ENCODE measurements around the gene PARD6G.

Gene PARD6G

DNA sequence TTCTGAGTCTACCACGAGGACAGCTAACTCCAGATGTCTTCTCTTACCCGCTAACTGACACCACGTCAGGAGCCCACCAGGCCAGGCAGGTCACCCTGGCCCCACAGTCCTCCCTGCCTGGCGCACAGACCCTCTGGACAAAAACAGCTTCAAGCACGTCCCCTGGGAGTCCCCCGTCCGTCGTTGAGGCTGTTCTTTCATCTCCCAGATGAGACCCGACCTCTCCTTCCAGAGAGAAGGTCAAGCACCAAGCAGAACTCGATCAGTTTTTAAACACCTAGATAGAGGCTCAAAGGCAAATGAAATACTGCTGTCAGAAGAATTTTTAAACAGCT, 57.8 kb downstream of the PARD6G start:
- no peak for DNase-seq

DNA sequence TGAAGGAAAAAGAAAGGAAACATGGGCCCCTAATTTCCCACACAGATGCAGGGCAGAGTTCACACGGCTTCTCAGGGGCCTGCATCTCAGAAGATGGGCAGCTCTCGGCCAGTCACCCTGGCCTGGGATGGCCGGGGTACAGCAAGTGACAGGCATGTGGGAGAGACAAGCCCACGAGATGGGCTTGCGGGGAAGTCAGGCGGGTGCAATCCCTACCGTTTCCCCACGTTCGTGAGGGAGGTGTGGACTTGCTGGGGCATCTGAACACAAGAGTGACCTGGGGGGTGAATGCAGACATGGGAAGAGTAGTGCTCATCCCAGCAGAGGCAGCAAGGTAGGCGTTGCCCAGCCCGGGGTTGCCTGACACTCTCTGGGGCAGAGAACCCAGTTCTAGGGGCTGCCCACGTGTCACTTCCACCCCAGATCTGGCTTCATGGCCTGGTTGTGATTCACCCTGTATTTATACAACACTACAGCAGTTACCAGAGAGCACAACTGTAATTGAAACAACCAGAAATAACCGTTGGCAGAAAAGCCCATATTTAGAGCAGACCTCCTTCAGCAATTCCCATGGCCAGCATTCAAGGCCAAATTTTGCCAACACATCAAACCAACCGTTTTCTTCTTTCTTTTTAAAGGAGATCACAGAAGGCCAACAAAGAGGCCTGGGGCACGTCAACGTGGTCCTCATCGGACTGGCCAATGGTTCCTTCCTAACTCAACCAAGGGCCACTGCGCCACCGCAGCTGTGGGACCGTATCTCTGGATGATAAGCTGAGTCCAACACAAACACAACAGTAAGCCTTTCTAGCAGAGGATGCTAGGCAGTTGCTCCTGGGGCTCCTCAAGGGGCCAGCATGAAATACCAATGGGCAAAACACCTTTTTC, 58.4 kb downstream of the PARD6G start:
- no peak for DNase-seq

DNA sequence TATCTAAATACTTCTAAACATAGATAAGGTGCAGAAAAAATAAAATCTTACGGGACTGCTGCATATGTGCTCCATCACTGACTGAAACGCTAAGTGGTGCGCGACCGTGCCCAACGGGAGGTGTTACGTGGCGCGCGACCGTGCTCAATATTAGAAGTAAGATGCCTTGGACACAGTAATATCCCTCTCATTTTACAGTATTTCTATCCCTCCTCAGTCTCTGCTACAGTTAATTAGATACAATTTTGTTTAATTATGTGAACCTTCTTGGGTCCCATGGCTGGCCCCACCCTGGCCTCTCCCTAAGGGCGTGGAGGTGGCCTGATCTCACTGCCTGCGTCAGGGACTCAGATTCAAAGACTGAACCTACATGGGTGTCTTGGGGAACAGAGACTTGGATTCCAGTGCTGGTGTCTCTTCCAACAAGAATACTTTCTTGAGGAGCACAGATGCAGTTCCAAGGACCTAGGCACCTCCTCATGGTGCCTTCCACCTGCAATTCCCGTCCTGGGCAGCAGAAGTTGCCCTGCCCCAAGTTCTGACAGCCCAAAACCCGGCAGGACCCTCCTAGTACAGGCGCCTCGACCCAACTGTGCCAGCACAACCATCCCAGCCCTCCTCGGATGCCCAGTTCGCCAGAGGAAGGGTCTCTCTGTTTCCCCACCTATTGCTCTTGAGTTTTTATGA, 59.2 kb downstream of the PARD6G start:
- no peak for DNase-seq

DNA sequence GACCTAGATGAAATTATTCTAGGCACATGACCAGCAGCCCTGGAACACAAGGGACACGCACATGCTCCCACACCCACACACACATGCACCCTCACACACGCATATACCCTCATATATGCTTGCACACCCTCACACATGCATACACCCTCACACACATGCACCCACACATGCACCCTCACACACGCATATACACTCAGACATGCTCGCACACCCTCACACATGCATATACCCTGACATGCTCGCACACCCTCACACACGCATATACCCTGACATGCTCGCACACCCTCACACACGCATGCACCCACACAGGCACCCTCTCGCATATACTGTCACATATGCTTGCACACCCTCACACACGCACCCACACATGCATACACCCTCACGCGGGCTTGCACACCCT, 61.8 kb downstream of the PARD6G start:
- DNase-seq: no peak

DNA sequence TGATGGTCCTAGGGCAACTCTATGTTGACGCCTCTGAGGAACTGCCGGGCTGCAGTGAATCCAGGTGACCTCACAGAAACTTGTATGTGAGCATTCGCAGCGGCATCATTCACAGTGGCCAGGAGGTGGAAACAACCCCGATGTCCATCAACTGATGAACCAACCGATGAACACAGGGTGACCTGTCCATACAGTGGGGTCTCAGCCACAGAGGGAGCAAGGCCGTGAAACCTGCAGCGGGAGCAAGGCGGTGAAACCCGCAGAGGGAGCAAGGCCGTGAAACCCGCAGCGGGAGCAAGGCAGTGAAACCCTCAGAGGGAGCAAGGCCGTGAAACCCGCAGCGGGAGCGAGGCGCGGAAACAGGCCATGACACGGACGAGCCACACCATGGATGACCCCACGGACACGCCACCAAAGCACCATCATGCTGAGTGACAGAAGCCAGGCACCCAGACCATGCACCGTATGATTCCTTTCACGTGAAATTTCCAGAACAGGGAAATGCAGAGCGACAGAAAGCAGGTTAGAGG, 63.0 kb downstream of the PARD6G start:
- no peak for DNase-seq

DNA sequence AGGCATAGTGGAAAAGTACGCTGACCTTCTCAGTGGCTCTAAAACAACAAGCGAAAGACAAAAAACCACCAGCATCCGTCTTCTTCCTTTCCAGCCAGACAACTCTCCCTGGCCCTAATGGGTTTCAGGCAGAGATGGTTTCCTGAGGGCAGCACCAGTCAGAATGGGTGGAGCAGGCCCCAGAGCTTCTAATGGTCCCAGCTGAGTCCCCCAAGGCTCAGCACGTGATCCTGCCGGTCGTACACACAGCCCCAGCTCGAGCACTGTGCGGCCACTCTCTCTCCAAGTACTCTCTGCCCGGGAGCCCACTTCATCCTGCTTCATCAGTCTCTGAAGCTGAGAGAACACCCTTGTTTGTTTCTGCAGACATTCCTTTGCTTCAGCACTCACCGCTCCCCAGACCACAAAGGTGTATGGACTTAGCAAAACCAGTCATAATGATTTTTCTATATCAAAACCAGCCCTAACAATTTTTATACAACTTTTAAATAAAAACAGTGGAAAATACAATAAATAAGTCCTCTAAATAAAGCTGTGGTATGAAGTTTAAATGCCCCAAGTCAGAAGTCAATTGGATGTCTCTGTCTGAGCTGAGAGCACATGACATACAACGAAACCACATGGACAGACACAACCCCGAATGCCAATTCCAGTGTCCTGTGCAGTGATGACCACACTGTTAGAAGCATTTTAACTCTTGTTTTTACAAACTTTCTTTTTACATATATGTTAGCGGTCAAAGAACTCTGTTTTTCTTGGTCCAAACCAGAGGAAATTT, 63.9 kb downstream of the PARD6G start:
- no peak for DNase-seq

DNA sequence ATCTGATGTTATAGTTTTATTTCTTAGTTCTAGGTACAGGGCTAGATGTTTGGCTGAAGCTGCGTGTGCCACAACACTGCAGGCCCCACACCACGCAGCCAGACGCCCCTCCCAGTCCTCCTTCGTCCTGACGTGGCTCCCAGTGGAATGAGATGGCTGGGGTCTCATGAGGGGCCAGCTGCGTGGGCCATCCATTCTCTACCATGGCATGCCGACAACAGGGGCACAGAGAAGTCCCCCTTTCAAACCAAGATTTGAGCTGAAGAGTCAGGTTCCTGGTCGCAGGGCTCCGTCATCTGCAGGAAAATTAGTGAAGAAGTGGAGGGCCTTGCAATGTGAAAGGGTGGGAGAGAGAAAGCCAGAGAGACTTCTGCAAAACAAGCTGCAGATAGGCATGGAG, 64.5 kb downstream of the PARD6G start:
- no peak for DNase-seq

DNA sequence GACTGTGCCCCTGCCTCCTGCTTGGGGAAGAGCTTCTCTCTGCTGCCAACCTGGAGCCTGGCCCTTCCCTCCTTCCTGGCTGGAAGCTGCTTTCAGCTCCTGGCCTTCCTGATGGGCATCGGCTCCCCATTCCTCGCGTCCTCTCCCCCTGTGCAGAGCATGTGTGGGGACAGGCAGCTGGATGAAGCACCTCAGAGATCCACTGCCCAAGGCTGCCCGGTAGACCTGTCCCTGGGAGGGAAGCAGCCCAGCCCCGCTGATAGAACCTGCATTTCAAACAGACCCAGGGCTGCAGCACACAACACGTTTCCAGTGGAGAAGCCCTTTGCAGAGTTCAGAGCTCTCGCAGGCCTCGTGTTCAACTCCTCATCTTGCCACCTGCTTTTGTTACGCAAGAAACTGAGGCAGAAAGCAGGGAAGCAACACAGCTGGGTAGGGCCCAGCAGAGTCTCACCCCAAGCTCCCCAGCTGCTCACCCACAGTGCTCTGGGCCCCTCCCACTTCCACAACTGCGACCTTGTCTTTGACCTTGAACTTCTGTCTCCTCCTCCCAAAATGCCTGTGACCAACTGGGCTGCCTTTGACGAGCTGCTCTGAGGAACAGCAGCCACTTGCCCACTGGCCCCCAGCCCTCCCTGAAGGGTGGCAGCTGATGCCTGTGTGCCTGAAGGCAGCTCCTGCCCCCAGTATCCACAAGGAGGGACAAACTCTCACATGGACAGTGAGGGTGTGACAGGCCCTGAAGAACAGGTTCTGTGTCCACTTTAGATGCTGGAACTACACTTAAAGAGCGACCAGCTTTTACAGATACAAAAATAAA, 65.5 kb downstream of the PARD6G start:
- no peak for DNase-seq

DNA sequence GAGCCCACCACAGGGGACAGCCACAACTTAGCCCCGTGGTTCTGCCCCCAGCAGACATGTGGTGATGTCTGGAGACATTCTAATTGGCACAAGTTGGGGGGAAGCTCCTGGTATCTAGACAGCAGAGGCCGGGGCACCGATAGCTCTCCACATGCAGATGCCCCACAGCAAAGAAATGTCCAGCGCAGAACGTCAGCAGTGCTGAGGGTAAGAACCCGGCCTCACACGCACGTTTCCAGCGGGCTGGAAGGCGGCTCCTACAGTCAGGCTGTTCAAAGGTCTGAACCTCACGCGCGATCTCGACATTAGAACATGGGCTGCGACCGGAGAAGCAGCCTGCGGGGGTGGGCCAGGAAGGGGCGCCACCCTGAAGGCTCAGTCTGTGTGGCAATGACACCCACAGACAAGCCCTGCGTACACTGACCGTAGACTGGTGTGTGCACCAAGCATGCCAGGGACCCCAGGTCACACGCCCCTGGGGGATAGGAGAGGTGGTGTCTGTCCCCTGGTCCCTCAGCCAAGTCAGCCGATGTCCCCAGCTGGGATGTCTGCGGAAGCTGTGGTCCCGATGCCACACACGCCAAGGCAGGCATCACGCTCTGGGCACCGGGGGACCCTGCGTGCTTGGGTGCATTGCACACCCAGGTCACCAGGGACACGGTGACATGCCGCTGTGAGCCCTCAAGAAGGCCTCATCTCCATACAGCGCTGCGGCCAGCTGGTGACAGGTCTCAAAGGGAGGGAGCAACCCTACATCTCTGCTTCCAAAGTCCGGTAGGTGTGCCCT, 66.3 kb downstream of the PARD6G start:
- DNase-seq: no peak

DNA sequence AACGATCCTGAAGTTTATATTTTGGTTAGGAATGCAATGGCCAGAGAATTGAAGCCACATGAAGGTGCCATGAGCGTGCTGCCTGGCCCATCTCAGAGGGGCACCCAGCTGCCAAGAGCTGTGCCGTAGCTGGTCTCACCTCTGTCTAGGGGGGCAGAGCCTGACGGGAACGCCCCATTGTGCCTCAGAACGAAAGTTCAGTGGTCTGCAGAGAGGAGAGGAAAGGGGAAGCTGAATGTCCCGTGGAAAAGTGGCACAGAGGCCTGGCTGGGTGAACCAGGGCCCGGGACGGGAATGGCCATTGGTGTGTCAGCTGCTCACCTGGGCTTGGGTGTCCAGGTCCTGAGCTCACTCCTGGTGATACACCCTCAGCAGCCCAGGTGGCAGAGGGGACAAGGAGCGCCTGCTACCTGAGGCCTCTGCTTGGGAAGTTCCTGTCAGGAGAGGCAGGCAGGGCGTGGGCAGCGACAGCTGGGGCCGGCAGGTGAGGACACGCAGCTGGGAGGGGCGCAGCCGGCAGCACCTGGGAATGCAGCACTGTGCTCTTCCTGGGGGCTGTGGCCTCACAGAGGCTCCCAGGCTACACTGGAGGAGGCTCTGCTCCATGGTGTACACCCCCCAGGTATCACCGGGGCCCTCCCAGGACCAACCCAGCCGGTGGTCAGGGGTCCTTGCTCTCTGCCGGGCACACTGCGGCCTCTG, 67.3 kb downstream of the PARD6G start:
- no peak for DNase-seq

DNA sequence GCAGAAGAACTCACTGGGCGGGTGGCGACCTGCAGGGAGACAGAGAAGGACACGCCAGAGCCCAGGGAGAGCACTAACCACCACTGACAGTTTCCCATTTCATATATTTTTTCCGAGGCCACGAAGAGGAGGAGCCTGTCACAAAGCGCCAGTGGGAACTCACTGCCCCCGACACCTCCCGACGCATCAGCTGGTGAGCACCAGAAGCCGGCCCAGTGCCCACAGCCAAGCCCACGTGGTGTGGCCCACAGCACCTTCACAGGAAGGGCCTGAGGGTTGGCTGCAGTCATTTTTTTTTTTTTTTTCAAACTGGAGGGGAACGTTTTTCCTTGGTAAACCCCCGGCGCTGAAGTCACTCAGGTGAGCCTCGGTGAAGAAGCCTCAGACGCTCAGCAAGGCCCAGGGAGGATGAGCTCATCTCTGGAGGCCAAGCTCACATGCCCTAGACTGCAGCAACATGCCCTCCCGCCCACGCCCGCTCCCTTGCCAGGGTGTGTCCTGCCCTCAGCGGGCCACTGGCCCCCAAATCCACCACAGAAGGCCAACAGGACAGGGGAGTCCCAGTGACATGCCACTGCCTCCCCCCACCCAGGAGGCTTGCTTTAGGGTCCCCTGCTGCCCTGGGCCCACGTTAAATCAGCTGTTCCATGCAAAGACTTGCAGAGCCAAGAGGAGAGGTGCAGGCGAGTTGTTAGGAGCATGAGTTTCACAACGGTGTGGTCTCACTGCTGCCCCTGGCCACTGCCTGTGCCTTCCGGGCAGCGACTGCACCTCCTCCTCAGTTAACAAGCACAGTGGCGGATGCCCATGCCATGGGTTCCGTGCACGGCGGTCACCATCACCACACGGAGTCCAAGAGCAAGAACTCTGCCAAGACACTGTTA, 68.1 kb downstream of the PARD6G start:
- DNase-seq: no peak

DNA sequence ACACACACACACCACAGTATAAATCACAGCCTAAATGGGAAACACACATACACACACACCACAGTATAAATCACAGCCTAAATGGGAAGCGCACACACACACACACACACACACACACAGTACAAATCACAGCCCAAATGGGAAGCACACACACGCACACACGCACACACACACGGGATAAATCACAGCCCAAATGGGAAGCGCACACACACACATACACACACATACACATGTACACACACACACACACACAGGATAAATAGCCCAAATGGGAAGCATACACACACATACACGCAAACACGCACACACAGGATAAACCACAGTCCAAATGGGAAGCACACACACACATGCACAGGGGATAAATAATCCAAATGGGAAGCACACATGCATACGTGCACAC, 70.2 kb downstream of the PARD6G start:
- DNase-seq: no peak

DNA sequence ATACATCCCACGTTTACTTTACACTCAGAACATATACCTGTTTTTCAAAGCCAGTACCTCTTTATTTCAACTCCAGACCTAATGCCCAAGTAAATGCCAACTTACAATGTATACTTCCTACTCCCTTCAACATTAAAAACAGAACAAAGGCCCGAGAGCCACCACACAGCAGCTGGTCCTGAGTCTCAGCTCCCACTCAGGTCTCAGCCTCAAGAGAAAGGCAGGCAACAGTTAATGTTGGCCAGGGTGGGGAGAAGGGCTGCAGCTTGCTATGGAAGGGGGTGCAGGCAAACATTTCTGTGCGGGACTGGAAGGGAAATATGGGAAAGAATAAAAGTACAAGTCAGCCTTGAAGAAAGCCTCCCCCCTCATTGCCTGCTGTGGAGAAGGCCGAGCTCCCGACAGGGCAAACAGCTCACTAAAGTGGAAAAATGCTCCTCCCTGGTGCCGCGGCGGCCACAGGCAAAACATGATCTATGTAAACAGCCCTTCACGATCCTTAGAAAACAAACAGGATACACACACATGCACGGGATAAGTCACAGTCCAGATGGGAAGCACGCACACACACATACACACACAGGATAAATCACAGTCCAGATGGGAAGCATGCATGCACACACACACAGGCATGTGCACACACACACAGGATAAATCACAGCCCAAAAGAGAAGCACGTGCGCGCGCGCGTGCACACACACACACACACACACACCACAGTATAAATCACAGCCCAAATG, 70.8 kb downstream of the PARD6G start:
- DNase-seq: no peak

DNA sequence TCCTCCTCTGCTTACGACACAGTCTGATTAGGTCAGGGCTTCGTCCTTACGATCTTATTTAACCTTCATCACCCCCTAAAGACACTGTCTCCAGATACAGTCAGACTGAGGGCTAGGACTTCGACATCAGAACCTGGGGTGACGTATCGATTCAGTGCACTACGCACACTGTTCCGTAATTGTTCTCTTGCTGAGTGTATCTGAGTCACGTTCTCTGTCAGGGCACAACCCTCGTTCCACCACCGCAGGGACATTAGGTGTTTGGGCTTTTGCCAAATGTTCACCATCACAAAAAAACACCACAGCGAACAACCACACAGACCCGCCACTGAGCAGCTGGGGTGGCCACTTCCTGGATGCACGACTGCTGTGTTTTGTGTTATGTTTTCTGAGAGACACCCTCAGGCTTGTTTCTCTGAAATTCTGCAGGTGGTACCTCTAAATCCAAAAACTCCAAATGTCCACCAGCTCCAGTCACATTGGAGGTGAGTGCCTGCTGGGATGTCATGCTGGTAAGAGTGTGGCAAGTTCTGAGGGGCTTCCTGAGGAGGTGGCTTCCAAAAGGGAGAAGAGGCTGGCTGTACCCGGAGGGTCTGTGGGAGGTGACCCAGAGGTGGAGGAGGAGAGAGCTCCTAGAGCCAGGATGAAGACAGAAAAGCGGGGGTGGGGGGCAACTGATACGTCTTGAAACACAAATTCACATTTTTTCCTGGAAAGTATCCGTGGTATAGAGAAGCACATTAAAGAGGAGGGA, 71.7 kb downstream of the PARD6G start:
- no peak for DNase-seq

DNA sequence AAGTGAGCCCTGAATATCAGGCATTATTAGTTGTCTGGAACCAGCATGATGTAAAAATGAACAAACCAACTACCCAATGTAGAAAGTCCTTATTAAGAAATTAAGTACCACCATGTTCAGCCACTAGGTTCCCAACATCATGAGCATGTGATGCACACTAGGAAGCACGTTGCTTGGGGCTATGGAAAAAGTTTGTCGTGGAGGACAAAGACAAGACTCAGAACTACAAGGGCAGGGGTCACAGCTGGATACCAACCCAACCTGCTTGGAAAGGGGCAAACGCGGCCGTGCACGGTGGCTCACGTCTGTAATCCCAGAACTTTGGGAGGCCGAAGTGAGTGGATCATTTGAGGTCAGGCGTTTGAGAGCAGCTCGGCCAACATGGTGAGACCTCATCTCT, 74.3 kb downstream of the PARD6G start:
- no peak for DNase-seq

DNA sequence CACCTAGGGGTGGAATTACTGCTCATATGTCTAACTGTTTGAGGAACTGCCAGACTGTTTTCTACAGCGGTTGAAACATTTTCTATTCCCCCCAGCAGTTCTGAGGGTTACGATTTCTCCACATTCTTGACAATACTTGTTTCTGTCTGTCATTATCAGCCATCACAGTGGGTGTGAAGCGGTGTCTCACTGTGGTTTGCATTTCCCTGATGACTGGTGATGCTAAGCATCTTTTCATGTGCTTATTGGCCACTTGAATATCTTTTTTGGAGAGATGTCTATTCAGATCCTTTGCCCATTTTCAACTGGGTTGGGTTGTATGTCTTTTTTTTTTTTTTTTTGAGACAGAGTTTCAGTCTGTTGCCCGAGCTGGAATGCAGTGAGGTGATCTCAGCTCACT, 75.3 kb downstream of the PARD6G start:
- no peak for DNase-seq

DNA sequence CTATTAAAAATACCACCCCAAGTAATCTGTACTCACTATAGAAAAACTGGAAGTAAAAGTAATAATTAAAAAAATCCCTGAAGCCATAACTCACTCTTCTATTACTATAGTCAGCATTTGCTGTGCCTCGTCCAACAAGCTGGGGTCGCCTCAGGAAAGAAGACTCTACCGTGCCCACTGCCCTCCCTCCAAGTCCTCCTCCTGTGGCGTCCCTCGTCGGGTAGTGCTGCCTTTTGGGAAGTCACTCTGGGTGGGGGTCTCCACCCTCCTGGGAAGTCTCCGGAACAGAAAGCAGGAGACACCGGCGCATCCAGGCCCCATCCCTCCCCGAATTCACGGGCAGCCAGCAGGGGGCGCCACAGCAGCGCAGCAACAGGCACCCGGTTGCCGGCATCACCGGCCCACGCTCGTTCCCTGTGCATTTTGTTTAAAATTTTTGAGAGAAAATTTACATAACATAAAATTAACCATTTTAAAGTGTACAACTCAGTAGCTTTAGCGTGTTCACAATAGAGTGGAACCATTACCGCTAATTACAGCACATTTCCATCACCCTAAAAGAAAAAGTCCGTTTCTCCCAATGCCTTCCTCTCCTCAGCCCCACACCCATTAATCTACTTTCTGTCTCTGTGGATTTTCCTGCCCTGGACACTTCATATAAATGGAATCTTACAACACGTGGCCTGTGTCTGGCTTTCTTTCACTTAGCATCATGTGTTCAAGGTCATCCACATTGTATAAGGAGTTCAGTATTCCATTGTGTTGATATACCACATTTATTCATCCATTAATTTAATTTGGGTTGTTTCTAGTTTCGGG, 76.1 kb downstream of the PARD6G start:
- peak; percentile 73 for DNase-seq
